GM12878 (cell line): ENCODE results near the gene PRR5L.

ENCODE experiments used
- EP300 ChIP-seq, 2 experiments: fragments of 150-350 bp in 1 of 2; IDR thresholded peaks; 2 replicates each; pipeline ENCODE4 v1.6.1; 2011 to 2012; ENCODE audit warnings: low read depth in 2 of 2, low read length in 2 of 2, borderline replicate concordance in 1 of 2, improper control_type of control experiment in 1 of 2, inconsistent platforms in 1 of 2; ENCODE audit not compliant: control insufficient read depth in 1 of 2
- MYB ChIP-seq: fragments of 150-350 bp; IDR thresholded peaks from 2 replicates; pipeline ENCODE4 v1.6.1; 2014; ENCODE audit warnings: mild to moderate bottlenecking, low read depth, low read length, borderline replicate concordance
- POLR2A ChIP-seq: IDR thresholded peaks from 2 replicates; pipeline ENCODE4 v1.6.1; 2011; ENCODE audit warnings: low read depth, mild to moderate bottlenecking, low read length
- RFX5 ChIP-seq: IDR thresholded peaks from 2 replicates; pipeline ENCODE4 v1.6.1; 2011; ENCODE audit warnings: low read depth, low read length, improper control_type of control experiment
- SP1 ChIP-seq: IDR thresholded peaks from one replicate; pipeline ENCODE4 v1.6.1; 2011; ENCODE audit warnings: low read depth, low read length
- TF ChIP-seq, protein P1 (sequence below), 3 experiments: IDR thresholded peaks in 2 of 3; conservative IDR thresholded peaks in 1 of 3; 2 replicates each; pipeline ENCODE4 v1.5.1; 2011; ENCODE audit warnings: low read depth in 3 of 3, low read length in 3 of 3, mild to moderate bottlenecking in 3 of 3, control low read depth in 2 of 3, moderate library complexity in 2 of 3, inconsistent platforms in 1 of 3, mixed read lengths in 1 of 3; ENCODE audit not compliant: control insufficient read depth in 2 of 3, insufficient read depth in 1 of 3; ENCODE audit errors: extremely low read depth in 1 of 3
- TF ChIP-seq, protein P2 (sequence below): IDR thresholded peaks from 2 replicates; pipeline ENCODE4 v1.6.1; 2012; ENCODE audit warnings: low read depth, low read length, improper control_type of control experiment

DNA sequence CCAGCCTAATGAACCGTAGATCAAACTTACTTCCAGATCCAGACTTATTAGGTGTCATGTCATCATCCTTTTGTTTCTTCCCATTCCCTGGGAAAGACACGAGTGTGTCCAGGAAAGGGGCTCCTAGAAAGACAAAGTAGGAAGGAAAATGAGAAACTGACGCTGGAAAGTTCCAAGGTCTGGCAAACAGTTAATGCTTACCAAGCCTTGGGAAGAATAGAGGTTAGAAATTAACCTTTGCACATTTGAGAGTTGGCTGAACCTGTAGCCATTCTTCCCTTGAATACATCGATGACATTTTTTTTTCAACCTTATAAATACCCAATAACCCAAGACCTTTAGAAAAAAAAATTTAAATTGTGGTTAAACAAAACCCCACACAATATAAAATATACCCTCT is 136.7 kb downstream of the PRR5L start:
- TF ChIP-seq POLR2A, result no peak
- TF ChIP-seq, protein P1, sequence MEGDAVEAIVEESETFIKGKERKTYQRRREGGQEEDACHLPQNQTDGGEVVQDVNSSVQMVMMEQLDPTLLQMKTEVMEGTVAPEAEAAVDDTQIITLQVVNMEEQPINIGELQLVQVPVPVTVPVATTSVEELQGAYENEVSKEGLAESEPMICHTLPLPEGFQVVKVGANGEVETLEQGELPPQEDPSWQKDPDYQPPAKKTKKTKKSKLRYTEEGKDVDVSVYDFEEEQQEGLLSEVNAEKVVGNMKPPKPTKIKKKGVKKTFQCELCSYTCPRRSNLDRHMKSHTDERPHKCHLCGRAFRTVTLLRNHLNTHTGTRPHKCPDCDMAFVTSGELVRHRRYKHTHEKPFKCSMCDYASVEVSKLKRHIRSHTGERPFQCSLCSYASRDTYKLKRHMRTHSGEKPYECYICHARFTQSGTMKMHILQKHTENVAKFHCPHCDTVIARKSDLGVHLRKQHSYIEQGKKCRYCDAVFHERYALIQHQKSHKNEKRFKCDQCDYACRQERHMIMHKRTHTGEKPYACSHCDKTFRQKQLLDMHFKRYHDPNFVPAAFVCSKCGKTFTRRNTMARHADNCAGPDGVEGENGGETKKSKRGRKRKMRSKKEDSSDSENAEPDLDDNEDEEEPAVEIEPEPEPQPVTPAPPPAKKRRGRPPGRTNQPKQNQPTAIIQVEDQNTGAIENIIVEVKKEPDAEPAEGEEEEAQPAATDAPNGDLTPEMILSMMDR (IDR thresholded peaks at IDR 0.05 in 2 of 3, conservative IDR thresholded peaks at IDR 0.05 in 1 of 3; ENCODE audit: control insufficient read depth in 2 of 3, extremely low read depth in 1 of 3, insufficient read depth in 1 of 3, low read depth in 3 of 3, low read length in 3 of 3), result no peak
- TF ChIP-seq SP1, result no peak
- no peak for TF ChIP-seq MYB
- TF ChIP-seq EP300 (IDR thresholded peaks at IDR 0.05; ENCODE audit: borderline replicate concordance in 1 of 2, control insufficient read depth in 1 of 2, low read depth in 2 of 2, low read length in 2 of 2), result no peak
- TF ChIP-seq RFX5, result no peak
- TF ChIP-seq, protein P2, sequence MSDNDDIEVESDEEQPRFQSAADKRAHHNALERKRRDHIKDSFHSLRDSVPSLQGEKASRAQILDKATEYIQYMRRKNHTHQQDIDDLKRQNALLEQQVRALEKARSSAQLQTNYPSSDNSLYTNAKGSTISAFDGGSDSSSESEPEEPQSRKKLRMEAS, result no peak
